ENCODE measurements around the gene ATXN7L1. TPM values are rescaled to one million over a fixed set of nuclear protein-coding genes. Genes with fewer than 3 reads are reported as not detected.

Gene ATXN7L1
- total and polyA plus RNA-seq, 2 donors, result 7.2 to 7.8 TPM

DNA sequence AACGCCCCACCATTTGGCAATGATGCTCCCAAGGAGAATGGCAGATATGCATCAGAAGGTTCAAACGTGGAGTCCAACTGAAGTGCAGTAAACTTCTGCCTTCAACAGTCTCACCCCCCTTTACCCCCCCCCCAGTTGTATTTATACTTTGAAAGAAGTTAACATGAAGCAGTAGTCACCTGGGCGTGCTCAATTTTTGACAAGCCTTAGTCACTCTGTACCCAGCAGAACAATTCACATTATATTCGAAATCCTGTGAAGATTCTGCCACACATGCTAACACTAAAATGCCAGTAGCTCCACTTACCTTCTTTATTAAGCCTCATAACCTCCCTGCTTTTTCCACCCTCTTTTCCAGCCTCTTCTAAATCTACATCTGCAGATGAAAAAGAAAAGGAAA is 894 bp downstream of the ATXN7L1 start:
- peak overlapping the region; percentile 74 to 86 for H3K4me3 ChIP-seq (ENCODE audit: low read length in 2 of 2)
- no peaks in the 10 kb centered on the region for H3K9me3 ChIP-seq (ENCODE audit: control insufficient read depth in 2 of 2, insufficient read depth in 1 of 2, low read length in 1 of 2)
- DNase-seq (ENCODE audit: low read depth in 6 of 9, low spot score in 9 of 9), result no peak
- peaks cover 6 to 20% of the 10 kb centered on the region in 2 donors for H3K4me1 ChIP-seq (ENCODE audit: control insufficient read depth in 2 of 2, insufficient read depth in 2 of 2, low read length in 2 of 2)
- H3K36me3 ChIP-seq (ENCODE audit: control insufficient read depth in 2 of 2, insufficient read depth in 2 of 2, low read length in 1 of 2), result no peaks in the 10 kb centered on the region
- peaks cover 27 to 35% of the 10 kb centered on the region in 2 donors for H3K27me3 ChIP-seq (ENCODE audit: control insufficient read depth in 2 of 2, insufficient read depth in 1 of 2, low read length in 1 of 2)
- no peak overlapping the region for H3K27ac ChIP-seq (ENCODE audit: low read depth in 1 of 2, low read length in 1 of 2)
- WGBS, result 80% methylated on average over 4 of the region's 4 CpGs

- no peaks in the 10 kb centered on the region for H3K9me3 ChIP-seq (ENCODE audit: control insufficient read depth in 2 of 2, insufficient read depth in 1 of 2, low read length in 1 of 2)
- no peak overlapping the region for H3K27ac ChIP-seq (ENCODE audit: low read depth in 1 of 2, low read length in 1 of 2)
- H3K4me3 ChIP-seq (ENCODE audit: low read length in 2 of 2), result no peak overlapping the region
- DNase-seq (ENCODE audit: low read depth in 6 of 9, low spot score in 9 of 9), result no peak
- H3K27me3 ChIP-seq (ENCODE audit: control insufficient read depth in 2 of 2, insufficient read depth in 1 of 2, low read length in 1 of 2), result peaks cover 23 to 27% of the 10 kb centered on the region in 2 donors
- 97% methylated on average over 6 of the region's 6 CpGs for WGBS
- H3K4me1 ChIP-seq (ENCODE audit: control insufficient read depth in 2 of 2, insufficient read depth in 2 of 2, low read length in 2 of 2), result peaks cover 6 to 20% of the 10 kb centered on the region in 2 donors
- no peaks in the 10 kb centered on the region for H3K36me3 ChIP-seq (ENCODE audit: control insufficient read depth in 2 of 2, insufficient read depth in 2 of 2, low read length in 1 of 2)
Measured at GRCh38 chr7:105874055-105874454, 2.3 kb downstream of the ATXN7L1 start.

DNA sequence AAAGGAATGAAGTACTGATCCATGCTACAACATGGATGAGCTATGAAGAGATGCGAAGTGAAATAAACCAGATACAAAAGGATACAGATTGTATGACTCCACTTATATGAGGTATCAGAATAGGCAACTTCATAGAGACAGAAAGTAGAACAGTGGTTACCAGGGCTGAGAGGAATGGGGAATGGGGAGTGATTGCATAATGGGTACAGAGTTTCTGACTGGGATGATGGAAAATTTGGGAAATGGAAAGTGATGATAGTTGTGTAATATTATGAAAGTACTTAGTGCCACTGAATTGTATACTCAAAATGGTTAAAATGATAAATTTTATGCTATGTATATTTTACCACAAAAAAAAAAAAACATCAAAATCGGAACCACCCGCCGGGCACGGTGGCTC is 3.9 kb downstream of the ATXN7L1 start:
- Histone ChIP-seq H3K4me1 (ENCODE audit: control insufficient read depth in 2 of 2, insufficient read depth in 2 of 2, low read length in 2 of 2) (peaks cover 6 to 19% of the 10 kb centered on the region in 2 donors), H3K36me3 (ENCODE audit: control insufficient read depth in 2 of 2, insufficient read depth in 2 of 2, low read length in 1 of 2) (no peaks in the 10 kb centered on the region), H3K4me3 (ENCODE audit: low read length in 2 of 2) (no peak overlapping the region), H3K27me3 (ENCODE audit: control insufficient read depth in 2 of 2, insufficient read depth in 1 of 2, low read length in 1 of 2) (peaks cover 8 to 11% of the 10 kb centered on the region in 2 donors), H3K9me3 (ENCODE audit: control insufficient read depth in 2 of 2, insufficient read depth in 1 of 2, low read length in 1 of 2) (no peaks in the 10 kb centered on the region), H3K27ac (ENCODE audit: low read depth in 1 of 2, low read length in 1 of 2) (no peak overlapping the region)
- 98% methylated on average over 5 of the region's 5 CpGs for WGBS
- no peak for DNase-seq (ENCODE audit: low read depth in 6 of 9, low spot score in 9 of 9)

DNA sequence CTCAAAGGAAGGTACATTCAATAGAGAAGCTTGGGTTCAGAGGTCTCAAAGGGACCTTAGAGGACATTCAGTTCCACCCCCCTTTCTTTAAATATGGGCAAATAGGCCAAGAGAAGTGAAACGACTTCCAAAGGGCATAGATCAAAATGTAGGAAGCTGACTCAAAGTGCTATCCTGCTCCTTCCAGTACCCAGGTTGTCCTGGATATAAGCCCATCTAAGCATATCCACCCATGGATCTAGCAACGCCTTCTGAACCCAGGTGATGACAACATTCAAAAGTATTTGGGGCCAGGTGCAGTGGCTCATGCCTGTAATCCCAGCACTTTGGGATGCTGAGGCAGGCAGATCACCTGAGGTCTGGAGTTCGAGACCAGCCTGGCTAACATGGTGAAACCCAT is 5.3 kb downstream of the ATXN7L1 start:
- 84% methylated on average over 3 of the region's 3 CpGs for WGBS
- H3K27ac ChIP-seq (ENCODE audit: low read depth in 1 of 2, low read length in 1 of 2), result no peak overlapping the region

GRCh38 chr7:105866102-105866801 is 10.1 kb downstream of the ATXN7L1 start:
- Histone ChIP-seq H3K36me3 (ENCODE audit: control insufficient read depth in 2 of 2, insufficient read depth in 2 of 2, low read length in 1 of 2) (no peaks in the 10 kb centered on the region), H3K9me3 (ENCODE audit: control insufficient read depth in 2 of 2, insufficient read depth in 1 of 2, low read length in 1 of 2) (no peaks in the 10 kb centered on the region), H3K27me3 (ENCODE audit: control insufficient read depth in 2 of 2, insufficient read depth in 1 of 2, low read length in 1 of 2) (no peaks in the 10 kb centered on the region), H3K27ac (ENCODE audit: low read depth in 1 of 2, low read length in 1 of 2) (no peak overlapping the region), H3K4me3 (ENCODE audit: low read length in 2 of 2) (no peak overlapping the region), H3K4me1 (ENCODE audit: control insufficient read depth in 2 of 2, insufficient read depth in 2 of 2, low read length in 2 of 2) (no peaks in the 10 kb centered on the region)
- WGBS, result 96% methylated on average over 10 of the region's 10 CpGs
- DNase-seq (ENCODE audit: low read depth in 6 of 9, low spot score in 9 of 9), result no peak

More for the DNA sequence above, 5.3 kb downstream of the ATXN7L1 start:
- no peak overlapping the region for H3K4me3 ChIP-seq (ENCODE audit: low read length in 2 of 2)
- DNase-seq (ENCODE audit: low read depth in 6 of 9, low spot score in 9 of 9), result no peak
- H3K27me3 ChIP-seq (ENCODE audit: control insufficient read depth in 2 of 2, insufficient read depth in 1 of 2, low read length in 1 of 2), result peaks cover 0 to 3% of the 10 kb centered on the region in 2 donors
- H3K9me3 ChIP-seq (ENCODE audit: control insufficient read depth in 2 of 2, insufficient read depth in 1 of 2, low read length in 1 of 2), result no peaks in the 10 kb centered on the region
- peaks cover 2 to 11% of the 10 kb centered on the region in 2 donors for H3K4me1 ChIP-seq (ENCODE audit: control insufficient read depth in 2 of 2, insufficient read depth in 2 of 2, low read length in 2 of 2)
- no peaks in the 10 kb centered on the region for H3K36me3 ChIP-seq (ENCODE audit: control insufficient read depth in 2 of 2, insufficient read depth in 2 of 2, low read length in 1 of 2)

GRCh38 chr7:105863876-105864275 is 12.5 kb downstream of the ATXN7L1 start:
- Histone ChIP-seq H3K9me3 (ENCODE audit: control insufficient read depth in 2 of 2, insufficient read depth in 1 of 2, low read length in 1 of 2) (no peaks in the 10 kb centered on the region), H3K36me3 (ENCODE audit: control insufficient read depth in 2 of 2, insufficient read depth in 2 of 2, low read length in 1 of 2) (no peaks in the 10 kb centered on the region), H3K4me3 (ENCODE audit: low read length in 2 of 2) (no peak overlapping the region), H3K27me3 (ENCODE audit: control insufficient read depth in 2 of 2, insufficient read depth in 1 of 2, low read length in 1 of 2) (no peaks in the 10 kb centered on the region), H3K27ac (ENCODE audit: low read depth in 1 of 2, low read length in 1 of 2) (no peak overlapping the region), H3K4me1 (ENCODE audit: control insufficient read depth in 2 of 2, insufficient read depth in 2 of 2, low read length in 2 of 2) (no peaks in the 10 kb centered on the region)
- WGBS, result 95% methylated on average over 2 of the region's 2 CpGs
- no peak for DNase-seq (ENCODE audit: low read depth in 6 of 9, low spot score in 9 of 9)

GRCh38 chr7:105862770-105863169 is 13.6 kb downstream of the ATXN7L1 start:
- no peak for DNase-seq (ENCODE audit: low read depth in 6 of 9, low spot score in 9 of 9)
- H3K9me3 ChIP-seq (ENCODE audit: control insufficient read depth in 2 of 2, insufficient read depth in 1 of 2, low read length in 1 of 2), result no peaks in the 10 kb centered on the region
- no peaks in the 10 kb centered on the region for H3K27me3 ChIP-seq (ENCODE audit: control insufficient read depth in 2 of 2, insufficient read depth in 1 of 2, low read length in 1 of 2)
- H3K36me3 ChIP-seq (ENCODE audit: control insufficient read depth in 2 of 2, insufficient read depth in 2 of 2, low read length in 1 of 2), result no peaks in the 10 kb centered on the region
- WGBS, result 97% methylated on average over 4 of the region's 4 CpGs
- no peak overlapping the region for H3K4me3 ChIP-seq (ENCODE audit: low read length in 2 of 2)
- no peak overlapping the region for H3K27ac ChIP-seq (ENCODE audit: low read depth in 1 of 2, low read length in 1 of 2)
- H3K4me1 ChIP-seq (ENCODE audit: control insufficient read depth in 2 of 2, insufficient read depth in 2 of 2, low read length in 2 of 2), result peaks cover 0 to 2% of the 10 kb centered on the region in 2 donors

DNA sequence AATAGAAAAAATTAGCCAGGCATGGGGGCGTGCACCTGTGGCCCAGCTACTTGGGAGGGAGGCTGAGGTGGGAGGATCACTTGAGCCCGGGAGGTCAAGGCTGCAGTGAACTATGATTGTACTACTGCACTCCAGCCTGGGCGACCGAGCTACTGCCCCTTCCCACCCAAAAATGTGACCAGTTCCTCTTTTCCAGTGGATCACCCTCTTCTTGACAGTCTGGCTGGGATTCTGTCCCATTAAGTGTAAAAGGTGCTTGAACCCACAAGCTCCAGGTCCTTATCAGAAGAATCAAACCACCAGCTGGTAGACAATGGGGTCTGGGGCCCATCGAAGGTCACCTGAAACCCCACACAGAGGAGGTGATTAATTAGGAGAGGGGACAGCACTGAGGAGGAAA is 14.1 kb downstream of the ATXN7L1 start:
- no peak for DNase-seq (ENCODE audit: low read depth in 6 of 9, low spot score in 9 of 9)
- Histone ChIP-seq H3K36me3 (ENCODE audit: control insufficient read depth in 2 of 2, insufficient read depth in 2 of 2, low read length in 1 of 2) (no peaks in the 10 kb centered on the region), H3K9me3 (ENCODE audit: control insufficient read depth in 2 of 2, insufficient read depth in 1 of 2, low read length in 1 of 2) (no peaks in the 10 kb centered on the region), H3K27ac (ENCODE audit: low read depth in 1 of 2, low read length in 1 of 2) (no peak overlapping the region), H3K4me3 (ENCODE audit: low read length in 2 of 2) (no peak overlapping the region), H3K27me3 (ENCODE audit: control insufficient read depth in 2 of 2, insufficient read depth in 1 of 2, low read length in 1 of 2) (no peaks in the 10 kb centered on the region), H3K4me1 (ENCODE audit: control insufficient read depth in 2 of 2, insufficient read depth in 2 of 2, low read length in 2 of 2) (peaks cover 0 to 5% of the 10 kb centered on the region in 2 donors)
- 94% methylated on average over 5 of the region's 5 CpGs for WGBS

DNA sequence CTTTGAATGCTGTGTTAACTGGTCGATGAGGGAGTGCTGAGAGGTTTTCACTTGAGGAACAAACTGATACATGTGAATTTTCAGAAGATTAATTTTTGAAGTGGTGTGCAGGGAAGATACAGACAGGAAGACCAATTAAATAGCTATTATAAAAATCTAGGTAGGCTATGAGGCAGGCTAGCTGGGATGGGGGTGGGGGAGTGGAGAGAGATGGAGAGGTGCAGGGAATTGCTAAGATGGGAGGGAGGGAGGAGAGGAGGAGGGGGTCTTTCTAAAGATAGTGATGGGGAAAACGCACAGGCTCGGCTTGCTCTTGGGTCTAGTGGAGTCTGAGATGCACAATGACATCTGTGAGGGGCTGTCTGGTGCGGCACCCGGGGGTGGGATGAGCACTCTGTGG is 15.2 kb downstream of the ATXN7L1 start:
- H3K9me3 ChIP-seq (ENCODE audit: control insufficient read depth in 2 of 2, insufficient read depth in 1 of 2, low read length in 1 of 2), result no peaks in the 10 kb centered on the region
- no peak overlapping the region for H3K4me3 ChIP-seq (ENCODE audit: low read length in 2 of 2)
- H3K4me1 ChIP-seq (ENCODE audit: control insufficient read depth in 2 of 2, insufficient read depth in 2 of 2, low read length in 2 of 2), result peaks cover 0 to 6% of the 10 kb centered on the region in 2 donors
- no peaks in the 10 kb centered on the region for H3K27me3 ChIP-seq (ENCODE audit: control insufficient read depth in 2 of 2, insufficient read depth in 1 of 2, low read length in 1 of 2)
- DNase-seq (ENCODE audit: low read depth in 6 of 9, low spot score in 9 of 9), result no peak
- H3K27ac ChIP-seq (ENCODE audit: low read depth in 1 of 2, low read length in 1 of 2), result no peak overlapping the region
- WGBS, result 98% methylated on average over 5 of the region's 5 CpGs
- H3K36me3 ChIP-seq (ENCODE audit: control insufficient read depth in 2 of 2, insufficient read depth in 2 of 2, low read length in 1 of 2), result no peaks in the 10 kb centered on the region
